T-helper 22 cell (primary cell): ENCODE results near the gene NR2F1.

Source experiments
- DNase-seq: peaks from one replicate; pipeline ENCODE4 v3.0.0-alpha.2; 2020; ENCODE audit warnings: low read depth

Gene NR2F1

GRCh38 chr5:93591323-93591945 lies 8.4 kb downstream of the NR2F1 start:
- DNase-seq, result no peak

GRCh38 chr5:93592883-93593282 lies 9.9 kb downstream of the NR2F1 start:
- no peak for DNase-seq

GRCh38 chr5:93593476-93594131 lies 10.6 kb downstream of the NR2F1 start:
- no peak for DNase-seq

- no peak for DNase-seq
Measured at GRCh38 chr5:93594591-93595419, 11.8 kb downstream of the NR2F1 start.

- DNase-seq, result no peak
Measured at GRCh38 chr5:93595420-93596147, 12.6 kb downstream of the NR2F1 start.

- DNase-seq, result no peak
Measured at GRCh38 chr5:93596310-93596675, 13.3 kb downstream of the NR2F1 start.

GRCh38 chr5:93596676-93597490 lies 13.9 kb downstream of the NR2F1 start:
- DNase-seq, result no peak

GRCh38 chr5:93598091-93599000 lies 15.3 kb downstream of the NR2F1 start:
- no peak for DNase-seq

- DNase-seq, result no peak
Measured at GRCh38 chr5:93599001-93599379, 16.0 kb downstream of the NR2F1 start.

- DNase-seq, result no peak
Measured at GRCh38 chr5:93599399-93600120, 16.5 kb downstream of the NR2F1 start.

- no peak for DNase-seq
Measured at GRCh38 chr5:93600409-93601070, 17.5 kb downstream of the NR2F1 start.

- no peak for DNase-seq
Measured at GRCh38 chr5:93601071-93601801, 18.2 kb downstream of the NR2F1 start.

GRCh38 chr5:93601802-93602155 lies 18.8 kb downstream of the NR2F1 start:
- DNase-seq, result no peak

GRCh38 chr5:93602241-93603077 lies 19.4 kb downstream of the NR2F1 start:
- no peak for DNase-seq

- no peak for DNase-seq
Measured at GRCh38 chr5:93603078-93603792, 20.2 kb downstream of the NR2F1 start.

- DNase-seq, result no peak
Measured at GRCh38 chr5:93603793-93604643, 21.0 kb downstream of the NR2F1 start.
